Pancreas (tissue), 10 donors: Measurements from ENCODE around the gene PAX7. TPM values are rescaled to one million over a fixed set of nuclear protein-coding genes. Genes with fewer than 3 reads are reported as not detected.

Source experiments
- ATAC-seq, 4 donors: fragments of 200-7000 bp; cut with Tn5 transposase; one replicate each; pipeline versions ENCODE4 v1.8.0 to v1.9.1; 2020; ENCODE audit warnings: mild to moderate bottlenecking in 4 of 4, moderate library complexity in 4 of 4
- DNase-seq, 6 donors: peaks; one replicate each; pipeline ENCODE4 v3.0.0-alpha.2; 2020
- FAIRE-seq: peaks from 2 replicates; lab custom pipeline; 2012; peaks lifted over from hg19 to GRCh38; lab: Jason Lieb, UNC
- H3K27ac ChIP-seq, 4 donors: fragments of 200-600 bp; sonication (generic); 1 replicate in 3 of 4; 2 replicates in 1 of 4; pipeline versions ENCODE4 v1.5.0 to v1.8.0; 2020
- H3K27me3 ChIP-seq, 4 donors: fragments of 200-600 bp; one replicate each; pipeline ENCODE4 v1.8.0; 2021
- H3K36me3 ChIP-seq, 3 donors: fragments of 200-600 bp; sonication (generic) in 1 of 3; one replicate each; pipeline versions ENCODE4 v1.5.0 to v1.8.0; 2020 to 2021
- H3K4me1 ChIP-seq, 3 donors: fragments of 200-600 bp; one replicate each; pipeline ENCODE4 v1.8.0; 2021
- H3K4me3 ChIP-seq, 4 donors: fragments of 200-600 bp; sonication (generic) in 2 of 4; one replicate each; pipeline versions ENCODE4 v1.5.0 to v1.8.0; 2020 to 2021
- H3K9me3 ChIP-seq, 4 donors: fragments of 200-600 bp; one replicate each; pipeline ENCODE4 v1.8.0; 2021
- WGBS, 2 donors: extraction: QIAGEN DNeasy Blood & Tissue Kit; methylation state at CpG; one replicate each; pipeline ENCODE4 v1.1.7; 2013; 5-methylcytosine and 5-hydroxymethylcytosine counted together
- intact Hi-C, 3 donors: fragments of 100-400 bp; cut with DNase I; formaldehyde crosslinking; loops; one replicate each; pipeline versions ENCODE4 v1.11.1 to v1.14.2; 2022
- polyA plus RNA-seq, 2 donors: library from polyadenylated mRNA; stranded (reverse); fragments of 200-250 nt; gene quantifications; one replicate each; pipeline ENCODE4 v1.2.3, GENCODE V29; 2013
- total RNA-seq, 6 donors: library from RNA; stranded (reverse); fragmentation: NEBNext Ultra II Directional in 4 of 6; extraction: Animal tissue kit (Norgen Biotek cat#: 25700) in 4 of 6; gene quantifications; one replicate each; pipeline versions ENCODE4 v1.2.1 to v1.2.4, GENCODE V29; 2021 to 2023
- TF ChIP-seq, protein P1 (sequence below), 4 donors: fragments of 200-600 bp; sonication (generic) in 3 of 4; IDR thresholded peaks; one replicate each; pipeline versions ENCODE4 v1.5.0 to v1.8.0; 2021; ENCODE audit warnings: antibody characterized with exemption in 4 of 4
- donor health status: healthy with polysubstance abuse.
- donor health status: DM: no; HTN: no; CAD: no; lungs with moderate emphysema.
- donor health status: DM: no; HTN: no; CAD: no.
- donor health status: control.
- donor health status: control.
- donor health status: Bipolar disorder and iron deficiency.
- donor health status: DM: yes; HTN: yes; CAD: no.
- donor health status: DM: no; HTN: no; CAD: no.
- donor health status: DM: no; HTN: no; CAD: no.
- donor health status: DM: yes; HTN: yes; CAD: no.

Gene PAX7
- total and polyA plus RNA-seq, 8 donors, result not detected

DNA sequence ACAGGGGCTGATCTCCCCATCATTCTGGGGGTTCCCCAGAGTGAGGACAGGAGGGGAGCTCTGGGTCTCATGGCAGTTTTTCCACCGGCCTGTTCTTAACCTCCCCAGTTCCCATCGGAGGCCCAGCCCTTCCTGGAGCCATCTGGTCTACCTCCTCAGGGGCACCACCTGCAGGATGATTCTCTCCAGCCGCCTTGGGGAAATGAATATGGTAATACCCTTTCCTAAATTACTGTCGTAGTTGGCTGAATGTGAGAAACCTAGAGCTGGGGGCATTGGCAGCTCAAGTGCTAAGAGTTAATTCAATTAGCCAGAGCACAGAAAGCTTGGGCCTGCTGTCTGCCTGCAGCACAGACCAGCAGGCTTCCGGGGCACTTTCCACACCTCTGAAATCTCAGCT is 163.9 kb downstream of the PAX7 start:
- no peak for ATAC-seq
- 32 to 53% methylated on average over 5 of the region's 5 CpGs for WGBS, 2 donors

DNA sequence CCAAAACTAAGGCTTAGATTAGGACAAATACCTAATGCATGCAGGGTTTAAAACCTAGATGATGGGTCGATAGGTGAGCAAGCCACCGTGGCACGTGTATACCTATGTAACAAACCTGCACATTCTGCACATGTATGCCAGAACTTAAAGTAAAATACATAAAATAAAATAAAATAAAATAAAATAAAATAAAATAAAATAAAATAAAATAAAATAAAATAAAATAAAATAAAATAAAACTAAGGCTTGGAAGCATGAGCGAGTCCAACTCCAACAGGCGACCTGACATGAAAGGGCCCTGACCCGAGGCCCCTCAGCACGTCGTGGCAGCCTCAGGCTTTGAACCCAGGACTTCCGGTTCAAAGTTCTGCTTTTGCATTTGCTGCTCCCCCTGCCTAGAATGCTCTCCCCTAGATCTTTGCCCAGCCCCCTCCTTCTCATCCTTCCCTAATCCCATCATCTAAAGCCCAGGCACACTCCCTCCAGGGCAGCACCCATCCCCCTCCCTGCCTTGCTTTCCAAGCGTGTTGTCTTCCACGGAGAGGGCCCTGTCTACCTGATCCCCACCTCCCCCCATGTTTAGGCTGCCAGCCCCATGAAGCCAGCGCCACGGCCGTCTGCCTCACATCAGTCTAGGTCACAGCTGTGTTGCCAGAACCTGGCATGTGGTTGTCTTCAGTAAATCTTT is 164.5 kb downstream of the PAX7 start:
- H3K4me3 ChIP-seq, result no peak overlapping the region
- ATAC-seq, result no peak
- H3K4me1 ChIP-seq, result no peaks in the 10 kb centered on the region
- 70 to 78% methylated on average over 14 of the region's 14 CpGs for WGBS, 2 donors
- no peak overlapping the region for H3K27ac ChIP-seq
- intact Hi-C loops, result no loop called here
- DNase-seq, result no peak
- no peaks in the 10 kb centered on the region for H3K9me3 ChIP-seq
- no peaks in the 10 kb centered on the region for H3K36me3 ChIP-seq
- TF ChIP-seq, protein P1, sequence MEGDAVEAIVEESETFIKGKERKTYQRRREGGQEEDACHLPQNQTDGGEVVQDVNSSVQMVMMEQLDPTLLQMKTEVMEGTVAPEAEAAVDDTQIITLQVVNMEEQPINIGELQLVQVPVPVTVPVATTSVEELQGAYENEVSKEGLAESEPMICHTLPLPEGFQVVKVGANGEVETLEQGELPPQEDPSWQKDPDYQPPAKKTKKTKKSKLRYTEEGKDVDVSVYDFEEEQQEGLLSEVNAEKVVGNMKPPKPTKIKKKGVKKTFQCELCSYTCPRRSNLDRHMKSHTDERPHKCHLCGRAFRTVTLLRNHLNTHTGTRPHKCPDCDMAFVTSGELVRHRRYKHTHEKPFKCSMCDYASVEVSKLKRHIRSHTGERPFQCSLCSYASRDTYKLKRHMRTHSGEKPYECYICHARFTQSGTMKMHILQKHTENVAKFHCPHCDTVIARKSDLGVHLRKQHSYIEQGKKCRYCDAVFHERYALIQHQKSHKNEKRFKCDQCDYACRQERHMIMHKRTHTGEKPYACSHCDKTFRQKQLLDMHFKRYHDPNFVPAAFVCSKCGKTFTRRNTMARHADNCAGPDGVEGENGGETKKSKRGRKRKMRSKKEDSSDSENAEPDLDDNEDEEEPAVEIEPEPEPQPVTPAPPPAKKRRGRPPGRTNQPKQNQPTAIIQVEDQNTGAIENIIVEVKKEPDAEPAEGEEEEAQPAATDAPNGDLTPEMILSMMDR (IDR thresholded peaks at IDR 0.05), result no peak
- H3K27me3 ChIP-seq, result peaks cover 0 to 5% (median 0%) of the 10 kb centered on the region in 4 donors
- no peak for FAIRE-seq

More for the DNA sequence above, 163.9 kb downstream of the PAX7 start:
- Histone ChIP-seq H3K4me3 (no peak overlapping the region), H3K27ac (no peak overlapping the region), H3K27me3 (peaks cover 0 to 5% (median 0%) of the 10 kb centered on the region in 4 donors), H3K4me1 (no peaks in the 10 kb centered on the region), H3K36me3 (no peaks in the 10 kb centered on the region), H3K9me3 (no peaks in the 10 kb centered on the region)
- intact Hi-C loops, result no loop called here
- TF ChIP-seq, protein P1 (IDR thresholded peaks at IDR 0.05), result no peak
- DNase-seq, result no peak
- FAIRE-seq, result no peak

DNA sequence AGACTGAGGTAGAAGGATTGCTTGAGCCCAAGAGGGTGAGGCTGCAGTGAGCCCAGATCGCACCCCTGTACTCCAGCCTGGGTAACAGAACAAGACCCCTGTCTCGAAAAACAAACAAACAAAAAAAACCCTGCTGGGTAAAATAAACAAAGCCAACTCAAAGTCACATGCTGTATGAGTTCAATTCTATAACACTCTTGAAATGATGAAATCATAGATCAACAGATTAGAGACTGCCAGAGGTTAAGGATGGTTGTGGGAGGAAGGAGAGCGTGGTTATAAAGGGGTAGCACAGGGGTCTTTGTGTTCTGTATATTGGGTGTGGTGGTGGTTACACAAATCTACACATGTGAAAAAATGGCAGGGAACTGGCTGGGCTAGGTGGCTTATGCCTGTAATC is 166.3 kb downstream of the PAX7 start:
- intact Hi-C loops, result no loop called here
- FAIRE-seq (no peak), ATAC-seq (no peak), DNase-seq (no peak)
- Histone ChIP-seq H3K27ac (no peak overlapping the region), H3K9me3 (no peaks in the 10 kb centered on the region), H3K4me1 (no peaks in the 10 kb centered on the region), H3K36me3 (no peaks in the 10 kb centered on the region), H3K4me3 (no peak overlapping the region), H3K27me3 (peaks cover 0 to 5% (median 0%) of the 10 kb centered on the region in 4 donors)
- TF ChIP-seq, protein P1 (IDR thresholded peaks at IDR 0.05), result no peak
- WGBS, 2 donors, result 73% methylated on average over 3 of the region's 3 CpGs

Other genes with a start within 250 kb of the PAX7 start
- gene KLHDC7A, start 149.9 kb upstream of the PAX7 start, total RNA-seq, result 1 to 10 TPM; 2.6 to 3.7 (median 3.3) TPM
- 1 to 10 TPM; 1.9 to 3.0 TPM for gene KLHDC7A, start 149.9 kb upstream of the PAX7 start, polyA plus RNA-seq
- gene TAS1R2, start 228.8 kb downstream of the PAX7 start, total RNA-seq, result not detected
- not detected for gene TAS1R2, start 228.8 kb downstream of the PAX7 start, polyA plus RNA-seq